ENCODE results near the gene NHERF1. TPM values are rescaled to one million over a fixed set of nuclear protein-coding genes. Genes with fewer than 3 reads are reported as not detected.

The NHERF1 gene
- total and polyA plus RNA-seq, 2 donors (not counting 3 experiments of a cell fraction or from before 2014, with no cell fraction given): 24.4 to 26.9 TPM

GRCh38 chr17:74748279-74748528, 224 bp upstream of the NHERF1 start:
- no peak for TF ChIP-seq EZH2 (IDR thresholded peaks at IDR 0.05; ENCODE audit: borderline replicate concordance, low read depth, low read length, severe bottlenecking)
- no peak for TF ChIP-seq JUN (IDR thresholded peaks at IDR 0.05; ENCODE audit: borderline replicate concordance, insufficient read depth, insufficient read length, low read depth)
- no peak for TF ChIP-seq FOS (IDR thresholded peaks at IDR 0.05; ENCODE audit: borderline replicate concordance, insufficient read depth, low read length)
- TF ChIP-seq, protein P1, sequence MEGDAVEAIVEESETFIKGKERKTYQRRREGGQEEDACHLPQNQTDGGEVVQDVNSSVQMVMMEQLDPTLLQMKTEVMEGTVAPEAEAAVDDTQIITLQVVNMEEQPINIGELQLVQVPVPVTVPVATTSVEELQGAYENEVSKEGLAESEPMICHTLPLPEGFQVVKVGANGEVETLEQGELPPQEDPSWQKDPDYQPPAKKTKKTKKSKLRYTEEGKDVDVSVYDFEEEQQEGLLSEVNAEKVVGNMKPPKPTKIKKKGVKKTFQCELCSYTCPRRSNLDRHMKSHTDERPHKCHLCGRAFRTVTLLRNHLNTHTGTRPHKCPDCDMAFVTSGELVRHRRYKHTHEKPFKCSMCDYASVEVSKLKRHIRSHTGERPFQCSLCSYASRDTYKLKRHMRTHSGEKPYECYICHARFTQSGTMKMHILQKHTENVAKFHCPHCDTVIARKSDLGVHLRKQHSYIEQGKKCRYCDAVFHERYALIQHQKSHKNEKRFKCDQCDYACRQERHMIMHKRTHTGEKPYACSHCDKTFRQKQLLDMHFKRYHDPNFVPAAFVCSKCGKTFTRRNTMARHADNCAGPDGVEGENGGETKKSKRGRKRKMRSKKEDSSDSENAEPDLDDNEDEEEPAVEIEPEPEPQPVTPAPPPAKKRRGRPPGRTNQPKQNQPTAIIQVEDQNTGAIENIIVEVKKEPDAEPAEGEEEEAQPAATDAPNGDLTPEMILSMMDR (IDR thresholded peaks at IDR 0.05; ENCODE audit: extremely low read depth in 1 of 2, insufficient read depth in 1 of 2, low read depth in 1 of 2, low read length in 2 of 2): no peak
- no peak for TF ChIP-seq MAX (IDR thresholded peaks at IDR 0.05; ENCODE audit: insufficient read depth, insufficient read length)
- TF ChIP-seq MYC (IDR thresholded peaks at IDR 0.05; ENCODE audit: low read depth, low read length): no peak
- TF ChIP-seq POLR2A (IDR thresholded peaks at IDR 0.05; ENCODE audit: low read depth, low read length): no peak
- no peak for TF ChIP-seq POLR2AphosphoS5 (IDR thresholded peaks at IDR 0.05; ENCODE audit: insufficient read depth, low read depth, low read length)
- TF ChIP-seq GATA2 (IDR thresholded peaks at IDR 0.05; ENCODE audit: insufficient read depth, insufficient read length, low read depth, low read length): no peak
- no peak for FAIRE-seq
- Histone ChIP-seq H3K79me2 (ENCODE audit: control insufficient read depth, insufficient read depth, low read length) (no peaks in the 10 kb centered on the region), H3K27me3 (ENCODE audit: control insufficient read depth in 2 of 2, insufficient read depth in 2 of 2, low read length in 2 of 2) (no peaks in the 10 kb centered on the region), H3K4me2 (ENCODE audit: insufficient read depth, low read length) (peak overlapping the region; percentile 34), H3K4me1 (ENCODE audit: control insufficient read depth, extremely low read depth, insufficient read depth, low read length) (peaks cover 4% of the 10 kb centered on the region), H2AFZ (ENCODE audit: low read depth, low read length) (peak overlapping the region; percentile 50), H3K4me3 (replicated peaks in 1 of 3; ENCODE audit: insufficient read depth in 1 of 3, low read depth in 1 of 3, low read length in 3 of 3) (peak overlapping the region in 2 of 3 experiments; percentile 31 to 71), H3K9me3 (replicated peaks; ENCODE audit: control insufficient read depth, insufficient read depth, low read length) (no peaks in the 10 kb centered on the region), H4K20me1 (replicated peaks; ENCODE audit: control insufficient read depth, extremely low read depth, insufficient read depth, low read length) (no peaks in the 10 kb centered on the region), H3K9me1 (replicated peaks; ENCODE audit: control insufficient read depth, extremely low read depth, insufficient read depth, low read length) (no peaks in the 10 kb centered on the region), H3K27ac (ENCODE audit: insufficient read depth, low read depth, low read length) (no peak overlapping the region), H3K9ac (replicated peaks; ENCODE audit: extremely low read depth, insufficient read depth, low read length) (peak overlapping the region; percentile 22), H3K36me3 (ENCODE audit: control insufficient read depth in 2 of 2, extremely low read depth in 1 of 2, insufficient read depth in 2 of 2, low read length in 2 of 2) (no peaks in the 10 kb centered on the region)
- intact Hi-C loops (cut with micrococcal nuclease) (loop anchor here (1.0 to 10.0 kb wide), 5 partner anchors 22 to 1433 kb away; partner anchors contain the start of genes CDC42EP4 and NAT9), dilution Hi-C loops (cut with MboI; ENCODE audit: extremely low pct_ligation_motif_present, low sequenced_read_pairs) (no loop called here)
- DNase-seq (ENCODE audit: low read depth, low spot score): peak; percentile 95
- ChIA-PET CTCF (interaction anchor here (4.2 kb wide), 1 partner anchor 12 kb away, joined by 25 read pairs; no protein-coding TSS in a partner anchor), POLR2A (no interaction called here)
- BruUV-seq (replicated peaks): no TSS peak
